M059J (cell line): ENCODE data around the gene TAF4B. TPM values are rescaled to one million over a fixed set of nuclear protein-coding genes. Genes with fewer than 3 reads are reported as not detected.
"Not testable (repeated sequence)": the region's sequence is repeated elsewhere in the genome, so short reads cannot be mapped to it uniquely, and the experiment has no call there.

ENCODE experiments used
- DNase-seq: peaks from one replicate; pipeline ENCODE4 v3.0.0-alpha.2; 2012; ENCODE audit warnings: low read depth
- total RNA-seq: library from RNA; depleted of rRNA; stranded (reverse); fragments of >200 nt; shearing (Covaris generic); gene quantifications from 2 replicates; pipeline ENCODE4 v1.2.3, GENCODE V29; 2014; rRNA removed

TAF4B gene, protein sequence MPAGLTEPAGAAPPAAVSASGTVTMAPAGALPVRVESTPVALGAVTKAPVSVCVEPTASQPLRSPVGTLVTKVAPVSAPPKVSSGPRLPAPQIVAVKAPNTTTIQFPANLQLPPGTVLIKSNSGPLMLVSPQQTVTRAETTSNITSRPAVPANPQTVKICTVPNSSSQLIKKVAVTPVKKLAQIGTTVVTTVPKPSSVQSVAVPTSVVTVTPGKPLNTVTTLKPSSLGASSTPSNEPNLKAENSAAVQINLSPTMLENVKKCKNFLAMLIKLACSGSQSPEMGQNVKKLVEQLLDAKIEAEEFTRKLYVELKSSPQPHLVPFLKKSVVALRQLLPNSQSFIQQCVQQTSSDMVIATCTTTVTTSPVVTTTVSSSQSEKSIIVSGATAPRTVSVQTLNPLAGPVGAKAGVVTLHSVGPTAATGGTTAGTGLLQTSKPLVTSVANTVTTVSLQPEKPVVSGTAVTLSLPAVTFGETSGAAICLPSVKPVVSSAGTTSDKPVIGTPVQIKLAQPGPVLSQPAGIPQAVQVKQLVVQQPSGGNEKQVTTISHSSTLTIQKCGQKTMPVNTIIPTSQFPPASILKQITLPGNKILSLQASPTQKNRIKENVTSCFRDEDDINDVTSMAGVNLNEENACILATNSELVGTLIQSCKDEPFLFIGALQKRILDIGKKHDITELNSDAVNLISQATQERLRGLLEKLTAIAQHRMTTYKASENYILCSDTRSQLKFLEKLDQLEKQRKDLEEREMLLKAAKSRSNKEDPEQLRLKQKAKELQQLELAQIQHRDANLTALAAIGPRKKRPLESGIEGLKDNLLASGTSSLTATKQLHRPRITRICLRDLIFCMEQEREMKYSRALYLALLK
- total RNA-seq, result 3.8 and 4.0 TPM in 2 replicates

DNA sequence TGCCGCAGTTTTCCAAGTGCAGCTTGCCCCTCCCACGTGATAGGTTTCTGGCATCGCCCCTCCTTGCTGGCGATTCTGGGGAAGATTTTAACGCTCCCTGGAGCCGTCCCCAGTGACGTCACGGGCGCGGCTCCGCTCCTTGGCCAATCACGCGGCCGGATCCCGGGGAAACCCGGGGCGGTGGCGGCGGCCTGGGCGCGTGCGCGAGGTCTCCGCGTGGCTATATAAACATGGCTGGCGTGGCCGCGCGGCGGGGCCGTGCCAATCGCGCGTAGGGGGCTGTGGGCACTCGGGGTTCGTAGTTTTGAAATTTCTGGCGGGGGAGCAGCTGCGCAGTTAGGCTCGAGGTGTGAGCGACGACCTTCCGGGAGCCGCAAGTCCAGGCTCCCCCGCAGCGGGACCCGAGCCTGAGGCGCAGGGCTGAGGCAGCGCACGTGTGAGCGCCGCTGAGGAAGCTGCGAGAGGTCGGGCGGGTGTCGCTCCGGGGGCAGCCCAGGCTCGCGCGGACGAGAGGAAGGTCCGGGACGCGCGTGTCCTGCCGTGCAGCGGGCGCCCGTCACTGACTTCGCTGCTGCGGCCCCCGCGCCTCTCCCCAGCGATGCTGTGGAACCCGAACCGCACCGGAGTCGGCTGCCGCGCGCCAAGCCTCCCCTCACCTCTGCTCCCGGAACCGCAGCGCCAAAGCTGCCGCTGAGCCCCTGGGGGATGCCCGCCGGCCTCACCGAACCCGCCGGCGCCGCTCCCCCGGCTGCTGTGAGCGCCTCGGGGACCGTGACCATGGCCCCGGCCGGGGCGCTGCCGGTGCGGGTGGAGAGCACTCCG is at the start of gene TAF4B:
TSS of gene TAF4B (plus strand) at position 217 of the 822 bp plus-strand sequence. CDS start at position 706, 489 bp downstream.
- DNase-seq, result peak; percentile 93

DNA sequence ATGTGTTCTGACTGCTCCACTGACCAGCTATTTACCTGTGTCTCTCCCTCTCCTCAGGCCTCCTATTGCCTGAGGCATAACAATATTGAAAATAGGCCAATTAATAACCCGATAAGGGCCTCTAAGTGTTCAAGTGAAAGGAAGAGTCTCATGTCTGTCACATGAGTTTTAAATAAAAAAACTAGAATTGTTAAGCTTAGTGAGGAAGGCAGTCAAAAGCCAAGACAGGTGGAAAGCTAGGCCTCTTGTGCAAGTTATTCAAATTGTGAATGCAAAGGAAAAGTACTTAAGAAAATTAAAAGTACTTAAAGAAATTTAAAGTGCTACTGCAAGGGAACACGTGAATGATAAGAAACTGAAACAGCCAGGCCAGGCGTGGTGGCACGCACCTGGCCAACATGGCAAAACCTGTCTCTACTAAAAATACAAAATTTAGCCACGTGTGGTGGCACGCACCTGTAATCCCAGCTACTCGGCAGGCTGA is 44.9 kb upstream of the TAF4B start:
- DNase-seq, result no peak

DNA sequence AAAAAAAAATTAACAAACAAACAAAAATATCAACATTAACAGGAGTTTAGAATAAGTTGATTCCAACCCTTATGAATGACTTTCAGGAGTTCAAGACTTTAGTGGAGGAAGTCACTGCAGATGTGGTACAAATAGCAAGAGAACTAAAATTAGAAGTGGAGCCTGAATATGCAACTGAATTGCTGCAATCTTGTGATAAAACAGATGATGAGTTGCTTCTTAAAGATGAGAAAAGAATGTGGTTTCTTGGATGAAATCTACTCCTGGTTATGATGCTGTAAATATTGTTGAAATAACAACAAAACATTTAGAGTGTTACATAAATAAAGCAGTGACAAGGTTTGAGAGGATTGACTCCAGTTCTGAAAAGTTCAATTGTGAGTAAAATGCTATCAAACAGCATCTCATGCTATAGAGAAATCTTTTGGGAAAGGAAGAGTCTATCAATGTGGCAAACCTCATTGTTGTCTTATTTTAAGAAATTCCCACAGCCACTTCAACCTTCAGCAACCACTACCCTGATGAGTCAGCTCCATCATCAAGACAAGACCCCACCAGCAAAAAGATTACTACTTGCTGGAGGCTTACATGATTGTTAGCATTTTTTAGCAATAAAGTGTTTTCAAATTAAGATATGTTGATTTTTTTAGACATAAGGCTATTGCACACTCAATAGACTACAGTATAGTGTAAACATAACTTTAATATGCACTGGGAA is 42.7 kb upstream of the TAF4B start:
- peak; percentile 46 for DNase-seq

DNA sequence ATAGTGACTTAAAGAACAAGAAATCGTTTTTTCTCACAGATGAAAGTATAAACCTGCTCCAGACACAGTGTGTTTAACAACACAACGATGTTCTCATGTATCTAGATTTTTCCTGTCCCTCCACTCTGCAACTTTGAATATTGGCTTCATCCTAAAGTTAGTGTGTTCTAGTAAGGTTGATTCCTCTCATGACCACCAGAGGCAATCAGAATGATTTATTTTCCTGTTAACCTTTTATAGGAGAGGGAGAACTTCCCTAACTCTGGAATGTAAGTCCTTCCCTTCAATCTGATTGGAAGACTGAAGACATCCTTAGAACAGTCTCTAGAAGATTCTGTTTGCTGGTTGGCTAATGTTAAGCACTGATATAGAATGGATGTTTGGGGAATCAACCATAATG is 41.0 kb upstream of the TAF4B start:
- DNase-seq, result no peak

DNA sequence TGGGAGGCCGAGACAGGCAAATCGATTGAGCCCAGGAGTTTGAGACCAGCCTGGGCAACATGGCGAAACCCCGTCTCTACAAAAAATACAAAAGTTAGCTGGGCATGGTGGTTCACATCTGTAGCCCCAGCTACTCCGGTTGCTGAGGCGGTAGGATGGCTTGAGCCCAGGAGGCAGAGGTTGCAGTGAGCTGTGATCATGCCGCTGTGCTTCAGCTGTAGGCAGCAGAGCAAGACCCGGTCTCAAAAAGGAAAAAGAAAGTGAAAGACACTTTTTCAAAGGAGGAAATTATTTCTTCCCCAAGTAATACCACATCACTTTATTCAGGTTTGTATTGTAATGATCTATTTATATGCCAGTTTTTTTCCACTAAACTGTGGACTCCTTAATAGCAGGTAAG is 35.7 kb upstream of the TAF4B start:
- DNase-seq, result peak; percentile 24

DNA sequence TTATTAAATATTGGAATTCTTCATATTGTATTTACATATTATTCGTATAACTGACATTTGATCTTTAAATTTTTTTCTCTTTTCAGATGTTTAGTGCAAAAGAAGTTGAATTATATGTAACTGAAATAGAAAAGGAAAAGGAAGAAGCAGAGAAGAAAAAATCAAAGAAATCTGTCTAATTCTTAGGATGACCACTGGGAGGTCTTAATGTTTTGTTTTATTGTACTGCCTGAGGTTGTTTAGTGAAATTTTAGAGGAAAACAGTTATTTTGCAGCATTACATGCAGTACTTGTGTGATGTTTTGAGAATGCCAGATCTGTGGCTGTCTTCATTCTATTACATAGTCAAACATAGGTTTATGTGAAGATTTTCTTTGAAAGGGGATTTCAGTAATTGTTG is 34.0 kb upstream of the TAF4B start:
- no peak for DNase-seq

DNA sequence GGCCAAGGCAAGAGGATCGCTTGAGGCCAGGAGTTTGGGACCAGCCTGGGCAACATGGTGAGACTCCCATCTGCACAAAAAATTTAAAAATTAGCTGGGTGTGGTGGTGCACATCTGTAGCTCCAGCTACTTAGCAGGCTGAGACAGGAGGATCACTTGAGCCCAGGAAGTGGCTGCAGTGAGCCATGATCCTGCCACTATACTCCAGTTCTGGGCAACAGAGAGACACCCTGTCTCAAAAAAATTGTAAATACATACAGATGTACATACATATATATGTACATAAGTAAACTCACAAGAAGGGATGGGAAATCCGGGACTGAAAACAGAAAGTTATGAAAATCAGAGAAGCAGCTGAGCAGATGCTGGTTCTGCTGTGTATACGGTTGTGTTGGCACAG is 29.6 kb upstream of the TAF4B start:
- no peak for DNase-seq

DNA sequence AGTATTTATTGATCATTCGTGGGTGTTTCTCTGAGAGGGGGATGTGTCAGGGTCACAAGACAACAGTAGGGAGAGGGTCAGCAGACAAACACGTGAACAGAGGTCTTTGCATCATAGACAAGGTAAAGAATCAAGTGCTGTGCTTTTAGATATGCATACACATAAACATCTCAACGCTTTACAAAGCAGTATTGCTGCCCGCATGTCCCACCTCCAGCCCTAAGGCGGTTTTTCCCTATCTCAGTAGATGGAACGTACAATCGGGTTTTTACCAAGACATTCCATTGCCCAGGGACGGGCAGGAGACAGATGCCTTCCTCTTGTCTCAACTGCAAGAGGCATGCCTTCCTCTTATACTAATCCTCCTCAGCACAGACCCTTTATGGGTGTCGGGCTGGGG is 24.2 kb upstream of the TAF4B start:
- DNase-seq, result not testable (repeated sequence)

DNA sequence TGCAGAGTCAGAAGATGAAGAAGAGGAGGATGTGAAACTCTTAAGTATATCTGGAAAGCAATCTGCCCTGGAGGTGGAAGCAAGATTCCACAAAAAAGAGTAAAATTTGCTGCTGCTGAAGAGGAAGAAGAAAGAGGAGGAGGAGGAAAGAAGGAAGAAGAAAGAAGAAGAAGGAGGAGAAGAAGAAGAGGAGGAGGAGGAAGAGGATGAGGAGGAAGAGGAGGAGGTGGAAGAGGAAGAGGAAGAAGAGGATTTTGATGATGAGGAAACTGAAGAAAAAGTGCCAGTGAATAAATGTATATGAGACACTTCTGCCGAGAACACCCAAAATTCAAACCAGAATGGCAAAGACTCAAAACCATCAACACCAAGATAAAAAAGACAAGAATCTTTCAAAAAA is 20.9 kb upstream of the TAF4B start:
- DNase-seq, result no peak

DNA sequence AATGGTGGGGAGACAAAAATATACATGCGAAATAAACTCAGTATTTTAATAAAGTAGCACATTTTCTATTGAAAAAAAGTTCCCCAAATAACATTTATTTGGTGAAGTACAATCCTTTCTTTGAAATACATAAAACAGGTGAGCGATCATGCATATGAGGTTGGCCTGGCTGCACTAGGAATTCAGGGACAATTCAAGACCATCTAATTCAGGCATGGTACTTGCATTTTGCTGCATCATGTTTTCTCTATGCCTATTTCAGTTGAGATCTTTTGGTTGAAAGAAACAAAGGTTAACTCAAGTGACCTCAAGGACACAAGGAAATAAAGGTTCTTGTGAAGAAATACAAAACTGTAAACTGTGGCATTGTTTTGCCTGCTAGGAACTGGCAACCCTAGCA is 19.8 kb upstream of the TAF4B start:
- no peak for DNase-seq

DNA sequence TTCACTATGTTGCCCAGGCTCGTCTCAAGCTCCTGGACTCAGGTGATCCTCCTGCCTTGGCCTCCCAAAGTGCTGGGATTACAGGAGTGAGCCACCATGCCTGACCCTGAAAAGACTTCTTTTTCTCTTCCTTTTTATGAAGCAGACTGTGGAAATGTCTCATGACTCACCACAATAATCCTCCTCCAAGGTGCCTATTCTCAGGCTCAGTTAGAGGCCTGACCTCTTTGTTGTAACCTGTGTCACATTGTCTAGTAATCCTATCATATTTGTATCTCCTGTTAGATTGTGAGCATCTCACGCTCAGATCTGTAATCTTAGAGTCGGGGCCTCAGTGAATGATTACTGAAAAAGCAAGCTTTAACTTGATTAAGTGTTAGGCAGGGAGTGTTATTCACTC is 18.3 kb upstream of the TAF4B start:
- peak; percentile 39 for DNase-seq

DNA sequence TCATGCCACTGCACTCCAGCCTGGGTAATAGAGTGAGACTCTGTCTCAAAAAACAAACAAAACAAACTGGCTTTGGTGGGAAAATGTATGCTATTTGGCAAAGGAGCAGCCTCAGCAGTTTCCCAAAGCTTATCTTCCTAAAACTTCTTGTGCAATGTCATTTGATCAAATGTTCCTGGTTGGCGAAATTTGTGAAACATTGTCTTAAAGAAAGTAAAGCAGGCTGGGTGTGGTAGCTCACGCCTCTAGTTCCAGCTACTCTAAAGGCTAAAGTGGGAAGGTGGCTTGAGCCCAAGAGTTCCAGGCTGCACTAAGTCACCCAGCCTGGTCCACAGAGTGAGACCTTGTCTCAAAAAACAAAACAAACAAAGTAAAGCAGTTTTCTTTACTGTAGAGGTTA is 17.3 kb upstream of the TAF4B start:
- DNase-seq, result no peak

DNA sequence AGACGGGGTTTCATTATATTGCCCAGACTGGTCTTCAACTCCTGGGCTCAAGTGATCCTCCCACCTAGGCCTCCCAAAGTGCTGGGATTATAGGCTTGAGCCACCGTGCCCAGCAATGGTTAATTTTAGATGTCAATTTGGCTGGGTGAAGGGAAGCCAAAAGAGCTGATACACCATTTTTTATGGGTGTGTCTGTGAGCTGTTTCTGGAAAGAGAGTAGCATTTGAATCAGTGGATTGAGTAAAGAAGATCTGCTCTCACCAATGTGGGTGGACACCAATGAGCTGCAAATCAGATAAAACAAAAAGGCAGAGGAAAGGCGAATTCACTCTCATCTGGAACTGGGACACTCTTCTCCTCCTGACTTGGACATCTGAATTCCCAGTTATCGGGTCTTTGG is 16.1 kb upstream of the TAF4B start:
- DNase-seq, result no peak

DNA sequence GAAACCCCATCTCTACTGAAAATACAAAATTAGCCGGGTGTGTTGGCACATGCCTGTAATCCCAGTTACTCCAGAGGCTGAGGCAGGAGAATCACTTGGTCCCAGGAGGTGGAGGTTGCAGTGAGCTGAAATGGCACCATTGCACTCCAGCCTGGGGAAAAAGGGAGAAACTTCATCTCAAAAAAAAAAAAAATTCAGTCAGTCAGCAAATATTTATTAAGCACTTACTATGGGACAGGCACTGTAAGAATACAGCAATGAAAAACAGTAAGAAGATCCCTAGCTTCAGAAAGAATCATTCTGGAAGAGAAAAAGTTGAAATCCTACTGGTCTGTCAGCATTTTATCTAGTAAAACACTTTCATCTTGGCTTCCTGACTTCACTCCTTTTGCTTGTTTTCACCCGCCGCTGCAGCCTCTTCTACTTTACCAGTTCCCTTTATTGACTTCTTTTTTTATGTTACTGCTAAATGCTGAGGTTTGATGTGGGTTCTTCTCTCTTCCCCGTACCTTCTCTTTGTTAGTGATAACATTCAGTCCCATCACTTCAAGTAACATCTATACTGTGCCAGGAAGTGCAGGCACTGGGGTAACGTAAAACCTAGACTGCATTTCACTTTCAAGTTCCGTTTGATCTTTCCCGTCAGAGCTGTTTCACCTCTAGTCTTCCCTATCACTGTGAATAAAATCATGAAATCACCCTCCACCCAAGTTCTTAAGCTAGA is 10.8 kb upstream of the TAF4B start:
- DNase-seq, result no peak

DNA sequence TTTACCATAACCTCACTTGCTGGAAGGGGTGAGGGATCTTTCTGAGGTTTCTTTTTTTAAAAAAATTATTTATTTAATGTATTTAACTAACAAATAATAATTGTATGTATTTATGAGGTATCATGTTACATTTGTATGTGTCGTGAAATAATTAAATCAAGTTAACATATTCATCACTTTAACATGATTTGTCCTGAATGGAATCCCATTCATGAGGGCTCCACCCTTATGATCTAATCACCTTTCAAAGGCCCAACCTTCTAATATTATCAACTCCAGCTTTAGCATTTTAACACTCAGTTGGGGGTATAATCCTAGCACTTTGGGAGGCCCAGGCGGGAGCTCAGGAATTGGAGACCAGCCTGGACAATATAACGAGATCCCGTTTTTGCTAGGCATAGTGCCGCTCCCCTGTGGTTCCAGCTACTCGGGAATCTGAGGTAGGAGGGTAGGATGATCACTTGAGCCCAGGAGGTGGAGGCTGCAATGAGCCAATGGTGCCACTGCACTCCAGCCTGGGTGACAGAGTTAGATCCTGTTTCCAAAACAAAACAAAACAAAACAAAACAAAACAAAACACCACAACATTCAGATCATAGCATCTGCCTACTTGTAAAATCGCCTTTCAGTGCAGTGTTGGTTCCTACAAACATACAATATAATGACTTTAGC is 1.1 kb upstream of the TAF4B start:
- DNase-seq, result peak; percentile 38

DNA sequence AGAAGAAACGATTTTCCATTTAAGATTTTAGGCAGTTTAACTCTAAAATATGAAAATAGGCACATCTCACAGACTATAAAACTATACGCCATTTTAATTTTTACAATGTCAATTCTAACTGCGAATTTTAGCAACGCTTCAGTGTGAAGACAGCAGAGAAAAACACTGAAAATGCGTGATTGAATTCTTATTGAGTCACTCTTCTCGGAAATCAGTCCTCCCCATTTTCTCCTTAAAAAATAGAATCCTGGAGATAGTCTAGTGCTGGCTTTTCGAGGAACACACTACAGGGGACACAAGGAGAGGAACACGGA is 373 bp upstream of the TAF4B start:
- DNase-seq, result no peak

DNA sequence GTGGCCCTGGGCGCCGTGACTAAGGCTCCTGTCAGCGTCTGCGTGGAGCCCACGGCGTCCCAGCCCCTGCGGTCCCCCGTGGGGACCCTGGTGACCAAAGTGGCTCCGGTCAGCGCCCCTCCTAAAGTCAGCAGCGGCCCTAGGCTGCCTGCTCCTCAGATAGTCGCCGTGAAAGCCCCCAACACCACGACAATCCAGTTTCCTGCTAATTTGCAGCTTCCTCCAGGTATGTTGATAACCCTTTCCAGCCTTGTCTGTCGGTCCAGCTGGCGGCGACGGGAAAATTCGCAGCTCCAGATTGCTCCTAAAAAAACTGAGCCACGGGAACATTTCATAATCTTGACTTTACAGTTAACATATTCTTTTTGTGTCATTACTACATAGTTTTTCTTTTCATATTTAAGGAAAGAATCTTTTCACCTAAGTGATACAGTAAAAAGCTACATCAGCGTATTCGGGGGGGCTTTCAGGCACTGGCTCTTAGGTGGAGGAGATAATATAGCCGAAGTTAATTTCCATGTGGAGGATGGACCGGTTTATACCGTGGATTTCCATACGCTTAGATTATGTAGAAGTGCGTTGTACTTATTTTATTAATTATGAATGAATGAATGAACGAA is 916 bp downstream of the TAF4B start:
- DNase-seq, result peak; percentile 14

DNA sequence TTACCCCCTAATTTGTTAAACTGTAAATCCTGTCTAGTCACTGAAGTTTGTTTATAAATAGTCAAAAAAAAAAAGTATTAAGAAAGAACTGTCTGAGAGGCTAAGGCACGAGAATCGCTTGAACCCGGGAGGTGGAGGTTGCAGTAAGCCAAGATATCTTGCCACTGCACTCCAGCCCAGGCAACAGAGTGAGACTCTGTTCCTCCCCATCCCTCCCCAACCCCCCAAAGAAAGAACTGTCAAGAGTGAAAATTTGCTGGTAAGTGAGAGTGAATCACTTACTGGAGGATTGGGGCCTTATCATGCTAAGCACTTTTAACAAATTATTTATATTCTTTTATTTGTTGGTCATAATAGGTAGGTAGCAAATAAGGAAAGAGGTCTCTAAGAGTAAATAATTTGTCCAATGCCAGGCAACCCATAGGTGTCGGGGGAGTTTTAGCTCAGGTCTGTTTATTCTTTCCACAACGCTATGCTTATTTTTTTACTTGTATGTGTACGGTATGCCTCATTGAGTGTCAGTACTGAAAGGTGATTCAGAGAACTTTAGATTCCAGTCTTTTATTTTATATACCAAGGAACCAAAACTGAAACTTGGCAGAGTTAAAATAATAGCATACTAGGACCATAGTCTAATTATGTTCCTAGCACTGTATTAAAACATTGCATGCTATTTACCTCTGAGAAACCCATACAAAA is 2.5 kb downstream of the TAF4B start:
- DNase-seq, result peak; percentile 9

DNA sequence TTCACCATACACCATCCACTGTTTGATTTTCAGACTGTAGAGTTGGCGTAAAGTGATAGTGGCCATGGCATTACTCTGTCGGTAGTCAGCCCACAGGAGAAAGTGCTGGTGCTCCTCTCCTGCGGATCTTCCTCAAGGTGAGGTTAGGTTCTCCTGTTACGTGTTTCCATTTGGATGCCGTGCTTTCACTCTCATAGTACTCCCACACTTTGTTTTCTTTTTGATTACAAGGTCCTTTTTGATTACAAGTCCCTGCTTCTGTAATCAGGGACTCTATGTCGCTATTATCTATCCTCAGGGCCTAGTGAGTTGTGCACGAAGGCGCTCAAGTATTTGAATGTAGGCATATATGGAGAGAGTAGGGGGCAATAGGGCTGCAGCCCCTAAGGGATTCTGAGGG is 4.3 kb downstream of the TAF4B start:
- DNase-seq, result no peak
